Keratinocyte (primary cell): ENCODE results near the gene ASPHD2. TPM values are rescaled to one million over a fixed set of nuclear protein-coding genes. Genes with fewer than 3 reads are reported as not detected.

ENCODE experiments used
- DNase-seq: peaks from one replicate; pipeline ENCODE4 v3.0.0-alpha.2; 2011; ENCODE audit warnings: low read depth, missing footprints, low spot score
- FAIRE-seq: peaks from 2 replicates; lab custom pipeline; 2011; peaks lifted over from hg19 to GRCh38; lab: Jason Lieb, UNC
- H2AFZ ChIP-seq: 2 replicates; pipeline ENCODE4 v1.6.0; 2012; ENCODE audit warnings: low read length, control low read depth, inconsistent platforms; ENCODE audit not compliant: control insufficient read depth
- H3K27ac ChIP-seq: 2 replicates; pipeline ENCODE4 v1.5.1; 2011; ENCODE audit warnings: low read length; ENCODE audit not compliant: control insufficient read depth, insufficient read depth
- H3K27me3 ChIP-seq: 3 replicates; pipeline ENCODE4 v1.6.0; 2011; ENCODE audit warnings: low read length; ENCODE audit not compliant: control insufficient read depth, insufficient read depth; ENCODE audit errors: extremely low read depth
- H3K36me3 ChIP-seq, 2 experiments: 2 replicates in 1 of 2; 3 replicates in 1 of 2; pipeline ENCODE4 v1.5.1; 2011; ENCODE audit warnings: low read length in 2 of 2, mild to moderate bottlenecking in 1 of 2; ENCODE audit not compliant: control insufficient read depth in 2 of 2, insufficient read depth in 2 of 2; ENCODE audit errors: extremely low read depth in 1 of 2
- H3K4me1 ChIP-seq: 3 replicates; pipeline ENCODE4 v1.5.1; 2011; ENCODE audit warnings: low read length; ENCODE audit not compliant: control insufficient read depth, insufficient read depth; ENCODE audit errors: extremely low read depth
- H3K4me2 ChIP-seq: 3 replicates; pipeline ENCODE4 v1.6.0; 2011; ENCODE audit warnings: low read depth, low read length; ENCODE audit not compliant: control insufficient read depth, insufficient read depth; ENCODE audit errors: extremely low read depth
- H3K4me3 ChIP-seq, 3 experiments: fragments of 200-600 bp in 1 of 3; sonication (generic) in 1 of 3; 2 replicates in 2 of 3; 3 replicates in 1 of 3; pipeline ENCODE4 v1.5.1; 2011 to 2016; ENCODE audit warnings: low read length in 3 of 3, mild to moderate bottlenecking in 3 of 3, control low read depth in 2 of 3, inconsistent platforms in 1 of 3, low read depth in 1 of 3, mixed read lengths in 1 of 3, mixed run types in 1 of 3, moderate library complexity in 1 of 3; ENCODE audit not compliant: control insufficient read depth in 2 of 3, insufficient read depth in 2 of 3; ENCODE audit errors: extremely low read depth in 1 of 3
- H3K79me2 ChIP-seq: 2 replicates; pipeline ENCODE4 v1.6.0; 2012; ENCODE audit warnings: low read length; ENCODE audit not compliant: control insufficient read depth, insufficient read depth
- H3K9ac ChIP-seq: 3 replicates; pipeline ENCODE4 v1.6.0; 2011; ENCODE audit warnings: low read length; ENCODE audit not compliant: control insufficient read depth, insufficient read depth; ENCODE audit errors: extremely low read depth
- H3K9me1 ChIP-seq: 3 replicates; pipeline ENCODE4 v1.6.0; 2011; ENCODE audit warnings: low read length; ENCODE audit not compliant: control insufficient read depth, insufficient read depth; ENCODE audit errors: extremely low read depth
- H3K9me3 ChIP-seq: 2 replicates; pipeline ENCODE4 v1.5.1; 2012; ENCODE audit warnings: low read depth, low read length; ENCODE audit not compliant: control insufficient read depth
- H4K20me1 ChIP-seq: 3 replicates; pipeline ENCODE4 v1.6.0; 2011; ENCODE audit warnings: low read length; ENCODE audit not compliant: control insufficient read depth, insufficient read depth; ENCODE audit errors: extremely low read depth
- EZH2 ChIP-seq: IDR thresholded peaks from one replicate; pipeline ENCODE4 v1.6.1; 2012; ENCODE audit warnings: inconsistent platforms, mild to moderate bottlenecking, low read length, moderate library complexity
- dilution Hi-C: fragments of 300-500 bp; cut with MboI; formaldehyde crosslinking; loops from one replicate; pipeline ENCODE4 v1.7.0; 2020; ENCODE audit warnings: low sequenced_read_pairs; ENCODE audit not compliant: extremely low pct_ligation_motif_present
- polyA plus RNA-seq, 5 experiments: library from polyadenylated mRNA; depleted of rRNA in 3 of 5; stranded (reverse) in 3 of 5; stranded (forward) in 1 of 5; unstranded in 1 of 5; fragments of >200 nt; gene quantifications; 1 replicate in 1 of 5; 2 replicates in 3 of 5; 3 replicates in 1 of 5; pipeline versions ENCODE4 v1.2.1 to v1.2.3, GENCODE V29; 2011 to 2012; ENCODE audit warnings: missing spikeins in 2 of 5, low read depth in 1 of 5, low replicate concordance in 1 of 5
- TF ChIP-seq, protein P1 (sequence below), 3 experiments: IDR thresholded peaks in 1 of 3; conservative IDR thresholded peaks in 1 of 3; optimal IDR thresholded peaks in 1 of 3; 2 replicates in 2 of 3; 3 replicates in 1 of 3; pipeline versions ENCODE3 to v1.5.1; 2011; ENCODE audit warnings: low read length in 3 of 3, mild to moderate bottlenecking in 3 of 3, moderate library complexity in 2 of 3, control low read depth in 1 of 3, inconsistent platforms in 1 of 3; ENCODE audit not compliant: insufficient read depth in 2 of 3; ENCODE audit errors: extremely low read depth in 1 of 3

Gene ASPHD2
- polyA plus RNA-seq, 1 donor (not counting 4 experiments of a cell fraction or from before 2014, with no cell fraction given) = 3.5 TPM

GRCh38 chr22:26409719-26410335 lies 19.2 kb upstream of the ASPHD2 start:
- H3K27ac ChIP-seq = no peak overlapping the region
- H3K9me3 ChIP-seq = no peaks in the 10 kb centered on the region
- no peak overlapping the region for H2AFZ ChIP-seq
- FAIRE-seq (no peak), DNase-seq (no peak)
- no peaks in the 10 kb centered on the region for H3K9me1 ChIP-seq
- TF ChIP-seq EZH2 = no peak
- TF ChIP-seq, protein P1, sequence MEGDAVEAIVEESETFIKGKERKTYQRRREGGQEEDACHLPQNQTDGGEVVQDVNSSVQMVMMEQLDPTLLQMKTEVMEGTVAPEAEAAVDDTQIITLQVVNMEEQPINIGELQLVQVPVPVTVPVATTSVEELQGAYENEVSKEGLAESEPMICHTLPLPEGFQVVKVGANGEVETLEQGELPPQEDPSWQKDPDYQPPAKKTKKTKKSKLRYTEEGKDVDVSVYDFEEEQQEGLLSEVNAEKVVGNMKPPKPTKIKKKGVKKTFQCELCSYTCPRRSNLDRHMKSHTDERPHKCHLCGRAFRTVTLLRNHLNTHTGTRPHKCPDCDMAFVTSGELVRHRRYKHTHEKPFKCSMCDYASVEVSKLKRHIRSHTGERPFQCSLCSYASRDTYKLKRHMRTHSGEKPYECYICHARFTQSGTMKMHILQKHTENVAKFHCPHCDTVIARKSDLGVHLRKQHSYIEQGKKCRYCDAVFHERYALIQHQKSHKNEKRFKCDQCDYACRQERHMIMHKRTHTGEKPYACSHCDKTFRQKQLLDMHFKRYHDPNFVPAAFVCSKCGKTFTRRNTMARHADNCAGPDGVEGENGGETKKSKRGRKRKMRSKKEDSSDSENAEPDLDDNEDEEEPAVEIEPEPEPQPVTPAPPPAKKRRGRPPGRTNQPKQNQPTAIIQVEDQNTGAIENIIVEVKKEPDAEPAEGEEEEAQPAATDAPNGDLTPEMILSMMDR (optimal IDR thresholded peaks at IDR 0.05 in 1 of 3, IDR thresholded peaks at IDR 0.05 in 1 of 3, conservative IDR thresholded peaks at IDR 0.05 in 1 of 3; ENCODE audit: extremely low read depth in 1 of 3, insufficient read depth in 2 of 3, low read length in 3 of 3) = no peak
- H3K4me1 ChIP-seq = no peaks in the 10 kb centered on the region
- no peak overlapping the region for H3K9ac ChIP-seq
- no peaks in the 10 kb centered on the region for H3K27me3 ChIP-seq
- no peak overlapping the region for H3K4me2 ChIP-seq
- H3K36me3 ChIP-seq = no peaks in the 10 kb centered on the region
- no peak overlapping the region for H3K4me3 ChIP-seq
- no peaks in the 10 kb centered on the region for H4K20me1 ChIP-seq
- dilution Hi-C loops = no loop called here
- no peaks in the 10 kb centered on the region for H3K79me2 ChIP-seq

- Histone ChIP-seq H3K4me1 (no peaks in the 10 kb centered on the region), H3K9me1 (no peaks in the 10 kb centered on the region), H4K20me1 (no peaks in the 10 kb centered on the region), H3K9ac (no peak overlapping the region), H3K4me3 (no peak overlapping the region), H3K27me3 (no peaks in the 10 kb centered on the region), H3K4me2 (no peak overlapping the region), H2AFZ (no peak overlapping the region), H3K27ac (no peak overlapping the region), H3K36me3 (no peaks in the 10 kb centered on the region), H3K9me3 (no peaks in the 10 kb centered on the region), H3K79me2 (no peaks in the 10 kb centered on the region)
- no peak for DNase-seq
- TF ChIP-seq, protein P1 (optimal IDR thresholded peaks at IDR 0.05 in 1 of 3, IDR thresholded peaks at IDR 0.05 in 1 of 3, conservative IDR thresholded peaks at IDR 0.05 in 1 of 3; ENCODE audit: extremely low read depth in 1 of 3, insufficient read depth in 2 of 3, low read length in 3 of 3) = no peak
- TF ChIP-seq EZH2 = no peak
- FAIRE-seq = no peak
- dilution Hi-C loops = no loop called here
Measured at GRCh38 chr22:26410386-26410785, 18.7 kb upstream of the ASPHD2 start.
